GM13977 (cell line): ENCODE results near the gene FHIT.
A peak's percentile ranks its signal among the peaks of the same experiment; 100 is the strongest.

Experiments
- DNase-seq: peaks from one replicate; pipeline ENCODE4 v3.0.0; 2012; ENCODE audit warnings: low spot score
- CTCF ChIP-seq: IDR thresholded peaks from 2 replicates; pipeline ENCODE4 v1.5.1; 2012; ENCODE audit warnings: mild to moderate bottlenecking, control low read depth; ENCODE audit not compliant: insufficient read depth; ENCODE audit errors: extremely low read depth, missing control alignments
- in situ Hi-C: fragments of 300-500 bp; cut with MboI; formaldehyde crosslinking; loops from one replicate; pipeline ENCODE4 v1.12.0; 2022; ENCODE audit warnings: low sequenced_read_pairs, low pct_unique_long_range_greater_than_20kb, mixed read lengths, inconsistent platforms; ENCODE audit not compliant: unreplicated experiment

The FHIT gene

DNA sequence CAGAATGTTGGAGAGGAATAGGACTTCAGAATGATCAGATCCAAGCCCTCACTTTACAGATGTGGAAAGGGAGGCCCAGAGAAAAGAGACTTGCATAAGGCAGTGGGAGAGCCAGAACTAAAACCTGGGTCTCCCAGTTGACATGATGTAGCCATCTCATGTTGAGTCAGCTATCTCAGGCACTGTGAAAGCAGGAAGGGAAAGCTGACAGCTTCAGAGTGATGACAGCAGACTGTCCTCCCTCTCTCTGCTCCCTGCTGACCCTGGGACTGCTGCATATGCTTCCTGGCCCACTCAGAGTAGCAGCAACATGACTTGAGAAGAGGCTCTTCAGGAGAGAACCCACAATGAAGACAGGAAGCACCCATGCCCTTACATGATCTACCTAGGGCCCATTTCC, 14.7 kb downstream of the FHIT start:
- DNase-seq = peak; percentile 42
- in situ Hi-C loops = no loop called here
- no peak for TF ChIP-seq CTCF

DNA sequence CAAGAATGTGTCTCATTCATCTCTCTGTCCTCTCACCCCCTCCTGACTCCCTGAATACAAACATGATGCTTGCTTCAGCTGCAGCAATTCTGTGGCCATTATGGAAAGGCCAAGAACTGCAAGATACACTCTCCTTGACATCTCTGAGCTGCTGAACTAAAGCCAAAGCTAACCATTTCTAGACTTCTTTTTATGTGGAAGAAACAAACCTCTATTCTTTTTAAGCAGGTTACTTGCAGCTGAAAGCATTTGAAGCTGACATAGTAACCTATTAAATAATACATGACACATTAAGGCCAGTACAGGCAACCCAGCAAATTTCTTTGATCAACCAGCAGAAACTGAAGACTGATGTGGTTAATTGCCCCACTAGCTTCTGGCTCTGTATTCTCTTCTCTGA, 17.5 kb downstream of the FHIT start:
- in situ Hi-C loops = no loop called here
- DNase-seq = no peak
- TF ChIP-seq CTCF = no peak

DNA sequence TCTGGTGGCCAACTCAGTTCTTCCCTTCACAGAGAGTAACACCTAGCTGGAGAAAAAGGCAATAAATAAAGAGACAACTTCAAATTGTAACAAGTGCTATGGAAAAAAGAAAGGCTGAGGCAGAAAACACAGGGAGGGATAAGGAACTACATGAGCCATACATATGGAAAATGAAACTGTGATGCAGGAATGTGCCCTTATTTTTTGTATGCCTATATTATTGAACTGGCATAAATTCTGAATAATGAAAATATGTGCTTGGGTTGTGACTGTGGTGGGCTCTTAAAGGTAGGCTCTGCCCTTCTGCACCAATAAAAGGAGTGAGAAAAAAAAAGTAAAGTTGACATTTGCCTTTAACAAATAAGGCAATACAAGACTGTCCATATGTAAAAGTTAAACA, 19.6 kb downstream of the FHIT start:
- no peak for DNase-seq
- TF ChIP-seq CTCF = no peak
- in situ Hi-C loops = no loop called here

DNA sequence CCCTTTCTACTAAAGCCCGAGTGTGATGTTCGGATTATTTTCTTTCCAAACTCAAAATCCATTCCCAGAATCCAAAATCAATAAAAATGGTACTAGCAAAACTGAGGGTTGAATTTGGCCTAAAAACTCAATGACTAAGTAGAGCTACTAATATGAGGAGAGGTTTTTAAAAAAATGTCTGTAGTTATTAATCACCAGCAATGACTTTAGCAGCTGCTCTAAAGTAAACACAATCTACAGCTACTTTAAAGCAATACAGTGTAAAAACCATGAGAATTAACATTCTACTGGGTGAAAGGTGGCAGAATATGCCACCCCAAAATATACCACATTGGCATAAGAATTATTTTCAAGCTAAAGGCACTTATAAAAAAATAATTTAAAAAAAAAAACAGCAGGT, 23.5 kb downstream of the FHIT start:
- no peak for DNase-seq
- in situ Hi-C loops = no loop called here
- no peak for TF ChIP-seq CTCF

DNA sequence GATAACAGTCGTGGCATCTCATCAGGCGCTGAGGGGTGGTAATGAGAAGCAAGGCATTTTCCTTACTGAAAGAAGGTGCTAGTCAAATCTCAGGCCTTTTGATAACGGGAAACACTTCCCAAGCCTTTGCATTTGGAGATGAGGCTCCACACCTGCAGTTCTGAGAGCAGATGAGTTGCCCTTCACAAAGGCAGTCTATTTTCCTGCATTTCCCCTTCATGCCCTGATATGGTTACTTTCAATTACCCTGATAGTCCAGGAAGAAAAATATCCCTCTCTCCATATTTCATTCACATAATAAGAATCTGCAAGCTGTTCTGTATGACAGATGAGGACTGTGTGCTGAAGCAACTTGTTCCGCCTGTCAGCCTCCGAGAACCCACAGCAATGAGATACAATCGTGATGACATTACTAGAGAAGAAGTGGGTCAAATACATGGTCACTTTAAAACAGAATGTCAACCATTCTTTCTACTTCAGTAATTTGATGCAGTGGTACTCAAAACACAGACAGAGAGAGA, 25.0 kb downstream of the FHIT start:
- TF ChIP-seq CTCF = no peak
- no peak for DNase-seq
- in situ Hi-C loops = no loop called here

GRCh38 chr3:61224823-61225222, 26.4 kb downstream of the FHIT start:
- no peak for TF ChIP-seq CTCF
- in situ Hi-C loops = no loop called here
- no peak for DNase-seq

DNA sequence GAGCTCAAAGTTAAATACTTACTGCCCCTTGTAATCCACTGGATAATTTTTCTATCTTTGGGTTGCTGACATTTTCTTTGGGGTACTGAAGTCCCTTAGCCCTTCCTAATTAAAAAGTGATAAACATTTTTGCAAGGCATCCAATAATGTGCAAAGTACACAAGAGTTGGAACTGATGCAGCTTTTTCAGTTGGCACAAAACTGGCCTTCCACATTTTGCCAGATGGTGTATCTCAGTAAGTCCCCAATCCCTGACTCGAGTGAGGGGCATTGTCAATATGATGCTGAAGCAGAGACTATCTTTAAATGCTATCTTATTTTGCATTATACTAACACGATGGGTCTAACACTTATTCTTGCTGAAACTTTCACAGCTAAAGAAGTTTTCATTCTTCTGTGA, 27.8 kb downstream of the FHIT start:
- DNase-seq = no peak

More for the DNA sequence above, 27.8 kb downstream of the FHIT start:
- in situ Hi-C loops = no loop called here
- no peak for TF ChIP-seq CTCF
